SJSA1 (cell line): ENCODE results near the gene TADA2B. TPM values are rescaled to one million over a fixed set of nuclear protein-coding genes. Genes with fewer than 3 reads are reported as not detected.

ENCODE experiments used
- DNase-seq, 2 experiments: peaks; one replicate each; pipeline ENCODE4 v3.0.0-alpha.2; 2015 to 2020; ENCODE audit warnings: low spot score in 2 of 2, low read depth in 1 of 2
- H3K27ac ChIP-seq: fragments of 250-450 bp; sonication (Bioruptor Pico); 2 replicates; pipeline ENCODE4 v1.5.1; 2020; ENCODE audit warnings: mild to moderate bottlenecking, moderate library complexity
- H3K27me3 ChIP-seq: fragments of 250-450 bp; sonication (Bioruptor Pico); replicated peaks from 2 replicates; pipeline ENCODE4 v1.5.1; 2020; ENCODE audit warnings: mild to moderate bottlenecking, moderate library complexity
- H3K36me3 ChIP-seq: fragments of 250-450 bp; sonication (Bioruptor Pico); 2 replicates; pipeline ENCODE4 v1.5.1; 2020; ENCODE audit warnings: mild to moderate bottlenecking
- H3K4me1 ChIP-seq: fragments of 250-450 bp; sonication (Bioruptor Pico); replicated peaks from 2 replicates; pipeline ENCODE4 v1.6.1; 2021; ENCODE audit warnings: mild to moderate bottlenecking
- H3K4me3 ChIP-seq: fragments of 250-450 bp; sonication (Bioruptor Pico); 2 replicates; pipeline ENCODE4 v1.5.1; 2020; ENCODE audit warnings: mild to moderate bottlenecking
- H3K9me3 ChIP-seq: fragments of 250-450 bp; sonication (Bioruptor Pico); replicated peaks from 2 replicates; pipeline ENCODE4 v1.5.1; 2020; ENCODE audit warnings: mild to moderate bottlenecking
- total RNA-seq: library from RNA; depleted of rRNA; stranded (reverse); fragments of >200 nt; shearing (Covaris generic); gene quantifications from 2 replicates; pipeline ENCODE4 v1.2.3, GENCODE V29; 2014

TADA2B gene
- total RNA-seq, 1 experiment from 2014 or later: 7.7 TPM

DNA sequence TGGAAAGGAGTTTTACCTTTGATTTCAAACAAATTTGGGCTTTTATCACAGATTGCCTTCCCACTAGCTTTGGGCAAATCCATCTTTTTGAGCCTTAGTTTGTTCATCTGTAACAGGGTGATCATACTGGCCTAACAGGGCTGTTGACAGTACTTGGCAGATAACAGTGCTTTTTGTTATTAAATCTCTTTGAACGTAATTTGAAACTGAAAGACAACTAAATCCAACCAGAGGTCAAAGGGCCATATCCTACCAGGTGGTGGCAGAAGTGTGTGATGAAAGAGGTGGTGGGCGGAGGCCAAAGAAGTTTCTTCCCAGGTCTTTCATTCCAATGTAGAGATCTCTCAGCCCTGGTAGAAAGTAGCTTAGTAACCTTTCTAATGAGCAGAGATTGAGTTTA, 35.2 kb upstream of the TADA2B start:
- no peaks in the 10 kb centered on the region for H3K4me1 ChIP-seq
- H3K36me3 ChIP-seq: no peaks in the 10 kb centered on the region
- no peak for DNase-seq
- no peak overlapping the region for H3K4me3 ChIP-seq
- no peaks in the 10 kb centered on the region for H3K9me3 ChIP-seq
- no peak overlapping the region for H3K27ac ChIP-seq
- no peaks in the 10 kb centered on the region for H3K27me3 ChIP-seq

DNA sequence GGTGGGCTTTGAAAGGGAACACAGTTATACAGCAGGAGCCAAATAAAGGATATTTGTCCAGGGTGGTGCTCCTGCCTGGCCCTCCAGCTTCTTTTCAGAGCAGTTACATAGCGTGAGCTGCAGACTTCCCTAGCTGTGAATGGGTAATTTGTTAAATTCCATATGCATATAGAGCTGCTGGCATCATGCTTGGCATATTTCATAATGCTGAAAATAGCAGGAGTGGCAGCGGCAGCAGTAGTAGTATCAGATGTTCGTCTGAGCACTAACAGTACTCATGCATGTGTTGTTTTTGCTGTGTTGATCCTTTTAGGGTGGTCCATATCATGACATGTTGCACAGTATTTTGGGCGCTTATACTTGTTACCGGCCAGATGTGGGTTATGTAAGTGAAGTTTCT, 33.6 kb upstream of the TADA2B start:
- no peaks in the 10 kb centered on the region for H3K4me1 ChIP-seq
- H3K36me3 ChIP-seq: no peaks in the 10 kb centered on the region
- H3K27me3 ChIP-seq: no peaks in the 10 kb centered on the region
- no peaks in the 10 kb centered on the region for H3K9me3 ChIP-seq
- no peak overlapping the region for H3K4me3 ChIP-seq
- no peak for DNase-seq
- H3K27ac ChIP-seq: no peak overlapping the region

DNA sequence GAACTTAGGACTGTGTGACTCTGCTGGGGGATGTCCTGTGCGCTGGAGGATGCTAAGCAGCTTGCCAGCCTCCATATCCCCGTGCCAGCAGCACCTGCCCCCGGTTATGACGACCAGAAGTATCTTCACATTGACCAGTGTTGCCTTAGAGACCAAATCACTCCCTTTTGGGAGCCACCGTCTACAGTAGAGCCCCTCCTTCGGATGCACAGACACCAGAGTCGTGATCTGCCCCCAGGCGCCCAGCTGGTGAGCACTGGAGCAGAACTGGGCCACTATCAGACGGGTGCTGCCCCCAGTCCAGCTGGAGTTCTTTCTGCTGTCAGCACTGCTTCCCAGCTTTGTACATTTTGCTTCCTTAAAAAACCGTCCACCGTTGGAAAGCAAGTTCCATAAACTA, 30.0 kb upstream of the TADA2B start:
- DNase-seq: no peak
- H3K36me3 ChIP-seq: no peaks in the 10 kb centered on the region
- H3K9me3 ChIP-seq: no peaks in the 10 kb centered on the region
- H3K27me3 ChIP-seq: no peaks in the 10 kb centered on the region
- H3K4me1 ChIP-seq: no peaks in the 10 kb centered on the region
- no peak overlapping the region for H3K27ac ChIP-seq
- H3K4me3 ChIP-seq: no peak overlapping the region

DNA sequence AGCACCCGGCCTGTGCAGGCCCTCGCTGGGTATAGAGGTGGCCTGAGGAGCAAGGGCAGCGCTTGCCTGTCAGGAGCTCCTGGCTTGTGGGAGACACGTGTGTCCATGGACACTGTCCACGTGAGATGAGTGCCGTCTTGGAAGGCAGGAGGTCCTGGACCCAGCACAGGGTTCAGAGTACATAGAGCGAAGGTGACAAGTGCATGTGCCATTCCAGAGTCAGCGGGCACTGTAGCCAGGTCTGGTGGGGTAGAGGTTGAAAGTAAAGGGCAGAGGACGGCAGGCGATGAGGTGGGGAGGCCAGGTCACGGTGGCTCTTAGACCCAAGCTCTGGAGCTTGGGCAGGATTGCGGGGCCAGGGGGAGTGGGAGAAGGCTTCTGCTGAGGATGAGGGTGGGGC, 28.4 kb upstream of the TADA2B start:
- Histone ChIP-seq H3K36me3 (no peaks in the 10 kb centered on the region), H3K4me1 (no peaks in the 10 kb centered on the region), H3K4me3 (no peak overlapping the region), H3K9me3 (no peaks in the 10 kb centered on the region), H3K27me3 (no peaks in the 10 kb centered on the region), H3K27ac (no peak overlapping the region)
- DNase-seq: no peak

DNA sequence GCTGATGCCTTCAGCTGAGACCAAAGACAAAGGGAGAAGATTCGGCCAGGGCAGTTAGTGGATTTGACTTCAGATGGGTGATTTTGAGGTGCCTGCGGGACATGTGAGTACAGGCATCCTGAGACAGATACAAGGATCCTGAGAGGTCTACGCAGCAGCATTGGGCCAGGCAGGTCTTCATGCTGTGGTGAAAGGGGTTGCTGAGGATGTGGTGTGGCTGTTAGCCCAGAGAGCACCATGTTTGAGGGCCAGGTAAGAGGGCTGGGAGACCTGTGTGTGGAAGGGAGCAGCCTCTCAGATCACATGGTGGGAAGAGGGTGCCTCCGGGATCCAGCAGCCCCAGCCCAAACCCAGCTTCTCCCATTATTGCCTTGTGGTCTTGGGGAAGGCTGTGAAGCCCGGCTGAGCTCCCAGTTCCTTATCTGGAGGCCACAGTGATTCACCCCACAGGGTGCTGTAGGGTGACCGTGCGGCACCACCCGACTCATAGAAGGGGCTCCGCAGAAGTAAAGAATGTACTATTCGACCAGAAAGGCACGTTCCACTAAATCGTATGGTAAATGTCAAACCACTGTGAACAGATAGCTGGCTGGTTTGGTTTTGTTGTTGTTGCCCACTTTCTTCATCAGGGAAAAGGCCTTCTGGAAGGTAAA, 27.7 kb upstream of the TADA2B start:
- no peaks in the 10 kb centered on the region for H3K27me3 ChIP-seq
- H3K27ac ChIP-seq: no peak overlapping the region
- no peak overlapping the region for H3K4me3 ChIP-seq
- no peak for DNase-seq
- H3K9me3 ChIP-seq: no peaks in the 10 kb centered on the region
- no peaks in the 10 kb centered on the region for H3K36me3 ChIP-seq
- H3K4me1 ChIP-seq: peaks cover 5% of the 10 kb centered on the region

DNA sequence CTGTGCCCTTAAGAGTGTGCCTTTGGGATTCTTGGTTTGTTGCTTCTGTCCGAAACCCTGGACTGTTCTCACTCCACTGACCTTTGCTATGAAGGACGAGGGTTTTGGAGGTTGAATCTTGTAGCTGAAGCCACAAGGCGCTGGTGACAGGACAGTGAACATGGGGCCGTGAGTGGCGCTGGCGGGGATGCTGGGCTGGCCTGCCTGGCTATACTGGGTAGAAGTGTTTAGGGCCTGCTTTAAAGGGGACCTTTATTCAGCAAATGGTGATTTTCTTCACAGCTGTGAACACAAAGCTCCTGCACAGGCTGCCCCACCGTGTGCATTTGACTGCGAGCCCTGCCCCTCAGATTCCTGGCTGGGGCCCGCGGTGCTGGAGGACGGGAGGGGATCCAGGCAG, 27.1 kb upstream of the TADA2B start:
- Histone ChIP-seq H3K9me3 (no peaks in the 10 kb centered on the region), H3K27me3 (no peaks in the 10 kb centered on the region), H3K36me3 (0 out of 2 replicates have a peak, but pooled peaks cover 2% of the 10 kb centered on the region), H3K4me3 (no peak overlapping the region), H3K4me1 (peaks cover 11% of the 10 kb centered on the region), H3K27ac (no peak overlapping the region)
- no peak for DNase-seq

DNA sequence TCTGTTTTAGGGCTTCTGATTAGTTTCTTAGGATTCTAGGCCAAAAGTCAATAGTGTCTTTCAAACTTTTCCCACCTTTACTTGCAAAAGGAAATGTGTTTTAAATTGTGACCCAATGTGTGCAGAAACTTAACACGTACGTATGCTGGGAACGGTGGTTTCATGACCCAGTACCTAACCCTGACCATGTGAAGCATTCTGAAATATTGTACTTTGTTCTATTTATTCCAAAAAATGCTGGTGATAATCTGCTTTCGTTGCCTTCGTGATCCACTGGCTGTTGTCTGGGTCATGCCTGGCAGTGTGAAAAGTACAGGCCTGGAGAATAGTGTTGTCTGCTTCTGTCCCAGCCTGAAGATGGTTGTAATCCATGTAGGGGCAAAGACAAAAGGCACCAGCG, 26.7 kb upstream of the TADA2B start:
- Histone ChIP-seq H3K4me3 (no peak overlapping the region), H3K36me3 (0 out of 2 replicates have a peak, but pooled peaks cover 3% of the 10 kb centered on the region), H3K4me1 (peaks cover 15% of the 10 kb centered on the region), H3K9me3 (no peaks in the 10 kb centered on the region), H3K27ac (no peak overlapping the region), H3K27me3 (no peaks in the 10 kb centered on the region)
- DNase-seq: no peak

DNA sequence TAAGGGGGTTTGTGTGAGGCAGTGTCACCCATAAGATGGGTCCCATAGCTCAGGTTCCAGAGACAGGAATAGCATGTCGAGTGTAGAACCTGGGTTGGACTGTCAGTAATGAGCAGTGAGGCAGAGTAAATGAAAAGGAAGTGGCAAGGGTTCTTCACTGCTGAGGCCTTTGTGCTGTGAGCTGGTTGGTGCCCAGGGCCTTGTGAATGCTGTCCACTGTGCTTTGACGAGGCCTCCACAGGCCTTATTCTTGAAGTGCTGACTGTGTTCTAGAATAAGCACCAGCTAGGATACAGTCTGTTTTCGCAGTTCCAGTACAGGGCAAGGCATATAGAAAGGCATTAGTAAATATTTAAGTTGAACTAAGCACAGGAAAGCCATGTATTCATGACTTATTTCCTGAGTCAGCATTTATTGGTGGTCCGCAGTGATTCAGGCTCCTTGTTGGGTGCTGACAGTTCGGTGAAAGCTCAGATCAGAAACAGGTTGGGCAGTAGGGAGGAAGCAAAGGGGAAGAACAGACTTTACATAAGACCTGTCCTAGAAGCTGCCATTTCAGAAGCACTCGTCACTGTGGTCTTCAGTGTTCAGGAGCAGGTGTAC, 25.6 kb upstream of the TADA2B start:
- H3K27ac ChIP-seq: no peak overlapping the region
- 0 out of 2 replicates have a peak, but pooled peaks cover 3% of the 10 kb centered on the region for H3K36me3 ChIP-seq
- H3K4me3 ChIP-seq: no peak overlapping the region
- DNase-seq: no peak
- no peaks in the 10 kb centered on the region for H3K27me3 ChIP-seq
- peaks cover 25% of the 10 kb centered on the region for H3K4me1 ChIP-seq
- no peaks in the 10 kb centered on the region for H3K9me3 ChIP-seq

DNA sequence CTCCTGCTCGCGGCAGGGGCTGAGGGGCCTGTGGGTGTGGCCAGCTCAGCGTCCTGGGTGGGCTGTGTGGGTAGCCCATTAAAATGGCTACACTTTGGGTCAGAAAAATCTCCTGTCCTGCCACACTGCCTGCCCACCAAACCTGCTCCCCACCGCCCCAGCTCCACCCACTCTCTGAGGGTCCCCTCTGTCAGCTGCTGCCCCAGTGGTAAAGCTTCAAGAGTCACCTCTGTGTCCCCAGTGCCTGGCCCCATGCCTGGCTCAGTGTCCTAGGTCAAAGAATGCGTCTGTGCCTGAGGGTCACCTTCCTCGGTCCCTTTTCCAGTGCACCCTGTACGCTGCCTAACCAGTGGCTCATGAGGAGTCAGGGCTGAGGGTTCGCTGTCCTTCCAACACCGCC, 24.9 kb upstream of the TADA2B start:
- Histone ChIP-seq H3K36me3 (0 out of 2 replicates have a peak, but pooled peaks cover 3% of the 10 kb centered on the region), H3K4me1 (peaks cover 31% of the 10 kb centered on the region), H3K4me3 (no peak overlapping the region), H3K27me3 (no peaks in the 10 kb centered on the region), H3K27ac (no peak overlapping the region), H3K9me3 (no peaks in the 10 kb centered on the region)
- no peak for DNase-seq

DNA sequence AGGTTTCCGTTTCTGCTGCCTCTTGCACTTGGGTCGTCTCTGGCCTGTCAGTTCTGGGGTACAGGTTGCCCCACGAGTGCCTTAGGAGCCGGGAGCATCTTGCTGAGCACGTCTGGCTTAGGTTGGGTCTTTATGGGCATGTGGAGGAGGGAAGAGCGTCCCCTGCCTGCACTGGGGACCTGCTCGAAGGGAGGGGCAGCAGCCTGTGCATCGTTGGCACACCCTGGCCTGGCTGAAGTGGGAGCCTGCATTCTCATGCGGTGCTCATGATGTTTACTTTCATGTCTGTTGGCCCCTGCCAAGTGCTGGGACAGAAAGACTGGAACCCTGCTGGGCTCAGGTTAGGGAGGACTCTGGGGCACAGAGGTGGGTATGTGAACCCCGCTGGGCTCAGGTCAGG, 23.8 kb upstream of the TADA2B start:
- no peak for DNase-seq
- Histone ChIP-seq H3K4me3 (no peak overlapping the region), H3K36me3 (0 out of 2 replicates have a peak, but pooled peaks cover 3% of the 10 kb centered on the region), H3K4me1 (peaks cover 31% of the 10 kb centered on the region), H3K9me3 (no peaks in the 10 kb centered on the region), H3K27me3 (no peaks in the 10 kb centered on the region), H3K27ac (no peak overlapping the region)

DNA sequence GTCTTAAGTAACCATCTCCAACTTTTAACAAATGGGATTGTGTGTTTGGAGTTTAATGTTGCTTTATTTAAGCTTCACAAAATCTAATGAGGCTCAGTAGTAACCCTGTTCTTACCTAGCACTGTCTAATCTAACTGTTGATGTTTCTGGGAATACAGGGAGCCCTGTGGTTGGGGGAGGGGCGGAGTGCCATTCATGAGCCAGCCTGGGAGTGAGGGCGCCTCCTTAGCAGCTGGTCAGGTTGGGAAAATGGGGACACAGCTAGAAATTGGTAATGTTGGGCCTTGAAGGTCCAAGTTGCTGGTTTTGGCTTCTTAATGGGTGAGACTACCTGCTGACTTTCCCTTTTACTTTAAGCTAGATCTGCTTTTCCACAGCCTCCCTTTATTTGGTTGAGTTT, 22.9 kb upstream of the TADA2B start:
- Histone ChIP-seq H3K36me3 (0 out of 2 replicates have a peak, but pooled peaks cover 3% of the 10 kb centered on the region), H3K9me3 (no peaks in the 10 kb centered on the region), H3K4me1 (peaks cover 31% of the 10 kb centered on the region), H3K4me3 (no peak overlapping the region), H3K27me3 (no peaks in the 10 kb centered on the region), H3K27ac (peak overlapping the region; percentile 88)
- no peak for DNase-seq

DNA sequence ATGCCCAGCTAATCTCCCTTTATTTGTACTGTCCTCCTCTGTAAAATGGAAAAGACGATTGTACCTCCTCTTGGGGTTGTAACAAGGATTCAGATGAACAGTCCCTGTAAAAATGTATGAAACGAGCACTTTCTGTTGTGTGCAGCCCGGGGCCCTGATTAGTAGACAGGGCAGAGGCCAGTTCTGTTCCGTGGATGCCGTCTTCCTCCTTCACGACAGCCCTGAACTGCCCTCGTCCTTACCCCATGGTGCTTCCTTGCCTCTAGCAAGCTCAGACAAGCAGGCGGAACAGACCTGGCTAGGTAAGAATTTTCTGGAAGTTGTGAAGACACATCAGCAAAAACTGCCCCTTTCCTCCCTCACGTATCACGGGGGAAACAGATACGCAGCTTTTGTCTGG, 22.3 kb upstream of the TADA2B start:
- H3K4me3 ChIP-seq: no peak overlapping the region
- peaks cover 31% of the 10 kb centered on the region for H3K4me1 ChIP-seq
- H3K27ac ChIP-seq: peak overlapping the region; percentile 88
- DNase-seq: no peak
- H3K36me3 ChIP-seq: 0 out of 2 replicates have a peak, but pooled peaks cover 3% of the 10 kb centered on the region
- no peaks in the 10 kb centered on the region for H3K9me3 ChIP-seq
- H3K27me3 ChIP-seq: no peaks in the 10 kb centered on the region

DNA sequence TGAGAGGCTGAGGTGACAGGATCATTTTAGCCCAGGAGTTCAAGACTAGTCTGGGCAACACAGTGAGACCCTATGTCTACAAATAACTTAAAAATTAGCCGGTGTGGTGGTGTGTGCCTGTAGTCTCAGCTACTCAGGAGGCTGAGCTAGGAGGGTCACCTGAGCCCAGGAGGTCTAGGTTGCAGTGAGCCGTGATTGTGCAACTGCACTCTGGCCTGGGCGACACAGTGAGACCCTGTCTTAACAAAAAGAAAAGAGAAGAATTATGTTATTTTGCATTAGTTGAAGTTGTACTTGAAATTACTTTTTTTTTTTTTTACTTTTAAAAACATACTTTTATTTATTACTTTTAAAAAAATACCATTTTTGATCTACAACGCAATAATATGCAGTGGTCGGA, 21.8 kb upstream of the TADA2B start:
- Histone ChIP-seq H3K9me3 (no peaks in the 10 kb centered on the region), H3K4me1 (peaks cover 31% of the 10 kb centered on the region), H3K36me3 (0 out of 2 replicates have a peak, but pooled peaks cover 3% of the 10 kb centered on the region), H3K27ac (peak overlapping the region; percentile 88), H3K27me3 (no peaks in the 10 kb centered on the region), H3K4me3 (no peak overlapping the region)
- no peak for DNase-seq

DNA sequence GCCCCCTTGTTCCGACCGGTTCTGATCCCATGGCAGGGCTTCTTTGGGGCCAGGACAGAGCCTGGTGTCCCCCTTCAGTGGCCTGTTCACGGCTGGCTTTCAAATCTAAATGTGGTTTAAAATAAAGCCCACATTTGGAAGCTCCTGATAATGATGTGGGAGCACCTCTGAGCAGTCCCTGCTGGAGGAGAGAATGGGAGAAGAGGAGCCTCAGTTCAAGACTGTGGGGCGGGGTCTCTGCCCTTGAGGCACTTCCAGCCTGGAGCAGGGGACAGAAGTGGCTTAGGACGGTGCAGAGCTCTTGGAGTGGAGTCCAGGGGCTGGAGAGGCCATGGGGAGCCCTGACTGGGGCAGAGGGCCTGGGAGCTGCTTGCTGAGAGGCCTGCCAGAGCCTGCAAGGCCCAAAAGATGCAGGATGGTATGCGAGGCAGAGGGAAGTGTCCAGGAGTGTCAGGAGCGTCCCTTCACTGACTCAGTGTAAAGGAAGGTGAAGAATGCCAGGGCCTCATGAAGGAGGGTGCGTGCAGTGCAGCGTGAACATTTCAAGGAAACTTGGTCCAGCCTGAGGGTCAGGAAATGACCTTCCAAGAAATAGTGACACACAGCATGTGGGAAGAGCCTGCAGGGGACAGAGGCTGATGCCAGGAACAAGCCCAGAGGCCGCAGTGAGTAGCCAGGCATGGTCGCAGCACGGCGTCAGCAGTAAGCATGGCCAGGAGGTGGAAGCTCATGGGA, 21.1 kb upstream of the TADA2B start:
- Histone ChIP-seq H3K4me3 (no peak overlapping the region), H3K4me1 (peaks cover 31% of the 10 kb centered on the region)

More for the DNA sequence above, 21.1 kb upstream of the TADA2B start:
- Histone ChIP-seq H3K36me3 (0 out of 2 replicates have a peak, but pooled peaks cover 3% of the 10 kb centered on the region), H3K9me3 (no peaks in the 10 kb centered on the region), H3K27me3 (no peaks in the 10 kb centered on the region), H3K27ac (peak overlapping the region; percentile 88)
- DNase-seq: peak; percentile 76 to 81
